Activated naive CD4-positive, alpha-beta T cell treated with anti-CD3 and anti-CD28 coated beads, Interleukin-2, amount 50 U/mL, for 24 hours (primary cell): Measurements from ENCODE around the gene PFKP.

ENCODE experiments used
- H3K27ac Mint-ChIP-seq: one replicate; pipeline ENCODE4 v1.8.0; 2021; ENCODE audit warnings: mild to moderate bottlenecking, mixed read lengths
- H3K27me3 Mint-ChIP-seq: one replicate; pipeline ENCODE4 v1.8.0; 2021; ENCODE audit warnings: mixed read lengths
- H3K36me3 Mint-ChIP-seq: one replicate; pipeline ENCODE4 v1.8.0; 2021; ENCODE audit warnings: mixed read lengths
- H3K4me1 Mint-ChIP-seq: one replicate; pipeline ENCODE4 v1.8.0; 2021; ENCODE audit warnings: mixed read lengths
- H3K4me3 Mint-ChIP-seq: one replicate; pipeline ENCODE4 v1.8.0; 2021; ENCODE audit warnings: mild to moderate bottlenecking, mixed read lengths
- H3K9me3 Mint-ChIP-seq: one replicate; pipeline ENCODE4 v1.8.0; 2021; ENCODE audit warnings: mixed read lengths

Gene PFKP

DNA sequence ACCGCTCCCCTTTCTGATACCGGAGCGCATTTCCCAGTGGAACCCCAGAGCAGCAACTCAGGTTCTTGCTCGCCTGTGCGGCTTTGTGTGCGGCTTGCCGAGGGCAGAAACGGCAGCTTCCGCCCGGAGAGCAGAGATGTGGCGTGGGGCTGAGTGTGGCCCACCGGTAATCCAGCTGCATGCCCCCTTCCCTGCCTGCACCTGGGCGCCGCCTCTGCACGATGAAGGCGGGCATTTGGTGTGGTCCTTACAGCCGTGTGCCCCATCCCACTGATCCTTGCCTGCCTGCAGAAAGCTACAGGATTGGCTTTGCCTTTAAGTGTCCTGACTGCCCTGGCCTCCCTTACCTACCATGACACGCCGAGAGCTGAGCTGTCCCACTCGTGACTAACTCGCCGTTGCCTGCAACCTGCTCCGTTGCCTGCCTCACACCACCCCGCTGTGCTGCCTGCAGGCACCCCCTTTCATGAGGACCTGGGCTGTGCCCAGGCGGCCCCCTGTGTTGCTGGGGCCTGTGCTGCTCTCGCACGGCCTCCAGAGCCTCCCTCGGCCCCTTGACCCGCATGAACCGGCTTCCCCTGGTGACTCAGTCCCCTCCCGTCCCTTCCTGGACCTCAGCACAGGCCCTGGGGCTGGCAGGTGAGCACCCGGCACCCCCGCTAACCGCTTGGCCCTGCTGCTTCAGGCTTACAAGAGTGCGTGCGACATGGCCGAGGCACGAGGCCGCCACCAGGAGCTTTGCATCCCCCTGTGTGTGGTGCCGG, 57.2 kb downstream of the PFKP start:
- no peaks in the 10 kb centered on the region for H3K4me1 Mint-ChIP-seq
- peaks cover 31% of the 10 kb centered on the region for H3K36me3 Mint-ChIP-seq
- no peak overlapping the region for H3K4me3 Mint-ChIP-seq
- no peak overlapping the region for H3K27ac Mint-ChIP-seq
- no peaks in the 10 kb centered on the region for H3K9me3 Mint-ChIP-seq
- no peaks in the 10 kb centered on the region for H3K27me3 Mint-ChIP-seq

- H3K27me3 Mint-ChIP-seq, result no peaks in the 10 kb centered on the region
Measured at GRCh38 chr10:3125527-3126170, 58.3 kb downstream of the PFKP start.

GRCh38 chr10:3126249-3126648, 58.9 kb downstream of the PFKP start:
- H3K4me1 Mint-ChIP-seq, result no peaks in the 10 kb centered on the region
- H3K9me3 Mint-ChIP-seq, result no peaks in the 10 kb centered on the region
- no peaks in the 10 kb centered on the region for H3K27me3 Mint-ChIP-seq
- no peak overlapping the region for H3K27ac Mint-ChIP-seq
- H3K4me3 Mint-ChIP-seq, result no peak overlapping the region
- H3K36me3 Mint-ChIP-seq, result peaks cover 26% of the 10 kb centered on the region

More at GRCh38 chr10:3125527-3126170, 58.3 kb downstream of the PFKP start:
- H3K4me1 Mint-ChIP-seq, result no peaks in the 10 kb centered on the region
- no peak overlapping the region for H3K27ac Mint-ChIP-seq
- H3K4me3 Mint-ChIP-seq, result no peak overlapping the region
- peaks cover 28% of the 10 kb centered on the region for H3K36me3 Mint-ChIP-seq
- no peaks in the 10 kb centered on the region for H3K9me3 Mint-ChIP-seq

DNA sequence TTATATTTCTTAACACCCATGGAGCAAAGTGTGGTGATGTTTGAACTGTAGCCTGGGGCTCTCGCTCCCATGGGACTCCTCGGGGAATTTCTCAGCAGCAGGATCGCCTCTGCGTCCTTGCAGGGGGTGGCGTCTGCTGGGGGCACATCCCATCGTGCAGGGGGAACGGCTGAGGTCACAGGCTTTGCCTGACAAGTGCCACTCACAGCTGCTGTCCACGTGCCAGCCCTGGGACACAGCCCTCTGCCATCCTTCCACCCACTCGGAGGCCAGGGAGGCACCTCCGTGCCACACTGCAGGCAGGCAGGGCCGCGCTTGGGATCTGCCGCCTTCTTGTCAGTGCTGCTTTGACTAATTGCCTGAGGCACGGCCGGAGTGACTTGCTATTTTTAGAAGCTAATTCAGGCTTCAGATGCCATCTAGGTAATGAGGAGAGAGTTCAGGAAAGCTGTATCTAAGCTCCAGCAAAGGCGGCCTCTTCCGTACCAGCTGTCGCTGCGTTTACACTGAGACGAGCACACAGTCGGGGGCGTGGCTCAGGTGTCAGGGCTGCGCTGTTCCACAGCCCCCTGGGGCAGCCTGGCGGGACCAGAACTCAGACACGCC, 59.5 kb downstream of the PFKP start:
- no peaks in the 10 kb centered on the region for H3K4me1 Mint-ChIP-seq
- H3K36me3 Mint-ChIP-seq, result peaks cover 25% of the 10 kb centered on the region
- no peak overlapping the region for H3K4me3 Mint-ChIP-seq
- no peak overlapping the region for H3K27ac Mint-ChIP-seq
- H3K27me3 Mint-ChIP-seq, result no peaks in the 10 kb centered on the region
- H3K9me3 Mint-ChIP-seq, result no peaks in the 10 kb centered on the region

DNA sequence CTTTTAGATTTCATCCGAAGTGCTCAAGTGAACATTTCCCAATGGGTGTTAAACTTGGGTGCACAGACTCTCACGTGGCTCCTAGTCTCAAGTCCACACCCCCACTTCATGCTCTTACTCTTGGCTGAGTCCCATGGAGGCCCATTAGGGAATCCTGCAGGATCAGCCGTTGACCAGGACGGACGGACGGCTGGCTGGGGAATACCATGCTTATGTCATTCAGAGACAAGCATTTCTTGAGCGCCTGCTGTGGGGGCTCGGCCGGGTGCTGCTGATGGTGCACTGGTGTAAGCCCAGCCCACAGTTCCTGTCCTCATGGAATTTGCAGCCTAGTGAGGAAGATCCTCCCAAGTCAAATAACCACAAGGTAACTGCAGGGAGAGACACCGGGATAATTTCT, 60.6 kb downstream of the PFKP start:
- Mint-ChIP-seq H3K4me1 (no peaks in the 10 kb centered on the region), H3K4me3 (no peak overlapping the region), H3K27ac (no peak overlapping the region), H3K36me3 (peaks cover 17% of the 10 kb centered on the region), H3K9me3 (no peaks in the 10 kb centered on the region), H3K27me3 (no peaks in the 10 kb centered on the region)

GRCh38 chr10:3128379-3129130, 61.2 kb downstream of the PFKP start:
- no peaks in the 10 kb centered on the region for H3K4me1 Mint-ChIP-seq
- no peaks in the 10 kb centered on the region for H3K27me3 Mint-ChIP-seq
- no peak overlapping the region for H3K4me3 Mint-ChIP-seq
- peaks cover 16% of the 10 kb centered on the region for H3K36me3 Mint-ChIP-seq
- no peaks in the 10 kb centered on the region for H3K9me3 Mint-ChIP-seq
- H3K27ac Mint-ChIP-seq, result no peak overlapping the region

GRCh38 chr10:3129581-3130340, 62.4 kb downstream of the PFKP start:
- Mint-ChIP-seq H3K9me3 (no peaks in the 10 kb centered on the region), H3K36me3 (peaks cover 18% of the 10 kb centered on the region), H3K4me1 (no peaks in the 10 kb centered on the region), H3K27me3 (no peaks in the 10 kb centered on the region), H3K4me3 (no peak overlapping the region), H3K27ac (no peak overlapping the region)

DNA sequence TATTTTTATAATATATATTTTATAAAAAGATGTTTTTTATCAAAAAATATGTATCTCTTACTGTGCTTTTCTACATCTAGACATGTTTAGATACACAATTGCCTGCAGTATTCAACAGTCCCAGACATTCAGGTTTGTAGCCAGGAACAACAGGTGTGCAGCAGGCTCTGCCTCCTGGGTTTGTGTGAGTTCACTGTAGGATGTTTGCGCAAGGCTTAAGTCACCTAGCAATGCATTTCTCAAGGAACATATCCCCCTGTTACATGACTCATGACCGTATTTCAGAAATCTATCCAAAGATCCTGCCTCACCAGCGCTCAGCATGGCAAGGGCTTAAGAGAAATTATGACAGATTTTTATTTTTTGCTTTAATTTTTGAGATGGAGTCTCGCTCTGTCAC, 63.8 kb downstream of the PFKP start:
- Mint-ChIP-seq H3K27ac (no peak overlapping the region), H3K4me1 (no peaks in the 10 kb centered on the region)

GRCh38 chr10:3132036-3133025, 65.0 kb downstream of the PFKP start:
- Mint-ChIP-seq H3K9me3 (no peaks in the 10 kb centered on the region), H3K4me1 (no peaks in the 10 kb centered on the region), H3K27ac (no peak overlapping the region), H3K4me3 (no peak overlapping the region), H3K27me3 (no peaks in the 10 kb centered on the region), H3K36me3 (peaks cover 13% of the 10 kb centered on the region)

More for the DNA sequence above, 63.8 kb downstream of the PFKP start:
- H3K4me3 Mint-ChIP-seq, result no peak overlapping the region
- peaks cover 13% of the 10 kb centered on the region for H3K36me3 Mint-ChIP-seq
- no peaks in the 10 kb centered on the region for H3K27me3 Mint-ChIP-seq
- no peaks in the 10 kb centered on the region for H3K9me3 Mint-ChIP-seq

DNA sequence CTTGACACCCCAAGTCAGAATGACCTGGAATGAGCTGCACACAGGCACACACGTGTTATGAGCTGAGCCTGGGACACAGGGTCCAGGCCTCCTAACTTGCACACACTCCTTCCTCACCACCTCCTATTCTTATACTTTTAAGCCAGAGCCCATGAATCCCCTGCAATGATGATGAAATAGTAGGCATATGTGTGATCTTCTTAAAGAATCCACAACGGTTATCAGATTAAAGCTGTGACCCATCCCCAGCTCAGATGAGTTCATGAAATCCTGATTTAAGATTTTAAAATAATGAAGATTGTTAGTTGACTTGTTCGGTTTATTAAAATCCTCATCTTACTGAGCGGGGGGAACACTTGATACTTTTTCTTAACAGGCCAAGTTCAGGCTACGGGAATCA, 66.6 kb downstream of the PFKP start:
- Mint-ChIP-seq H3K36me3 (peaks cover 7% of the 10 kb centered on the region), H3K4me3 (no peak overlapping the region), H3K27me3 (no peaks in the 10 kb centered on the region), H3K4me1 (no peaks in the 10 kb centered on the region), H3K27ac (no peak overlapping the region), H3K9me3 (no peaks in the 10 kb centered on the region)

GRCh38 chr10:3135006-3135405, 67.7 kb downstream of the PFKP start:
- Mint-ChIP-seq H3K27ac (no peak overlapping the region), H3K36me3 (peaks cover 7% of the 10 kb centered on the region)

DNA sequence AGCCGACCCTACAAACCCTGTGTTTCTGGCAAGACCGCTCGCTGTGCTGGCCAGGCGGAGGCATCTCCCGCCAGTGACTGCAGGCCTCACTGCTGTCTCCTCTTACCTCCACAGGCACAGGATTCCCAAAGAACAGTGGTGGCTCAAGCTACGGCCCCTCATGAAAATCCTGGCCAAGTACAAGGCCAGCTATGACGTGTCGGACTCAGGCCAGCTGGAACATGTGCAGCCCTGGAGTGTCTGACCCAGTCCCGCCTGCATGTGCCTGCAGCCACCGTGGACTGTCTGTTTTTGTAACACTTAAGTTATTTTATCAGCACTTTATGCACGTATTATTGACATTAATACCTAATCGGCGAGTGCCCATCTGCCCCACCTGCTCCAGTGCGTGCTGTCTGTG, 69.0 kb downstream of the PFKP start:
- Mint-ChIP-seq H3K27ac (no peak overlapping the region), H3K9me3 (no peaks in the 10 kb centered on the region)

More at GRCh38 chr10:3135006-3135405, 67.7 kb downstream of the PFKP start:
- Mint-ChIP-seq H3K4me3 (no peak overlapping the region), H3K27me3 (no peaks in the 10 kb centered on the region), H3K4me1 (no peaks in the 10 kb centered on the region), H3K9me3 (no peaks in the 10 kb centered on the region)

DNA sequence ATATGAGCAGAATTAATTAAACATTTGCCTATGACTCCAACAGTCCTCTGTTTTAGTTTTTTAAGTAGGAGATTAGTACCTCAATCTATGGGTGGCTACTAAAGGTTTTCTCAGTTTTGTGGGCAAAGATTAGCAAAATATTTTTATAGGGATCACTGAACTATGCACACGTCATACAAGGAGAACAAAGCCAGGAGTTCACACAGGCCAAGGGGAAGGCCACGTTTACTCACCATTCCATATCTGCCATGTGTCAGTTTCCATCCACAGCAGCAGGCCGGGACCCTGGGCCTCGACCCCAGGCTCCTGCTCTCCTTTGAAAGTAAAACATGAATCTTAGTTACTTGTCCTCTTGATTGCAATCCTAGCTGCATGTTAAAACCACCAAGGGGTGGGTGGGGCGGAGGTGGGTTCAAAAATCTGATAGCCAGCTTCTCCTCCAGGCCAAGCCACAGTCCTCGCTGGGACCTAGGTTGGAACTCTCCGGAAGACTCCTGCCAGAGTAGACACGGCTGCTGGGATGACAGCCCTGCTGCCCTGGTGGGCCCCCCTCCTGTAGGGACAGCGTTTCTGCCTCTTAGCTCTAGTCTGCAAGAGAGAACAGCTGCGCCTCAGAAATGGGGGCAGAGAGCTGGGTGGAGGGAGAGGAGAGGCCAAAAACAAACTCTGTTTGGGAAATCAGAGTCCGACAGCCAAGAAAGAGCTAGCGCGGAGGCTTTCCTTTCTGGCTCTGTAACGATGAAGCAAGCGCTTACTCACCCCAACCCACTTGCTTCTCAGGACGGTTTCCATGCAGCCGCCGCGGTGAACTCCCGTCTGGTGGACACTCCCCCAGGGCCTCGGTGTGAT, 69.6 kb downstream of the PFKP start:
- peaks cover 7% of the 10 kb centered on the region for H3K36me3 Mint-ChIP-seq
- H3K4me3 Mint-ChIP-seq, result no peak overlapping the region
- H3K27ac Mint-ChIP-seq, result no peak overlapping the region
- no peaks in the 10 kb centered on the region for H3K9me3 Mint-ChIP-seq
- H3K4me1 Mint-ChIP-seq, result no peaks in the 10 kb centered on the region
- H3K27me3 Mint-ChIP-seq, result no peaks in the 10 kb centered on the region

More for the DNA sequence above, 69.0 kb downstream of the PFKP start:
- Mint-ChIP-seq H3K36me3 (peaks cover 7% of the 10 kb centered on the region), H3K4me1 (no peaks in the 10 kb centered on the region), H3K27me3 (no peaks in the 10 kb centered on the region), H3K4me3 (no peak overlapping the region)
